ENCODE data around the gene GAS7. TPM values are rescaled to one million over a fixed set of nuclear protein-coding genes. Genes with fewer than 3 reads are reported as not detected.
A peak's percentile ranks its signal among the peaks of the same experiment; 100 is the strongest.

The GAS7 gene
- total RNA-seq, 2 donors from 2014 or later: 8.0 to 20.1 TPM

DNA sequence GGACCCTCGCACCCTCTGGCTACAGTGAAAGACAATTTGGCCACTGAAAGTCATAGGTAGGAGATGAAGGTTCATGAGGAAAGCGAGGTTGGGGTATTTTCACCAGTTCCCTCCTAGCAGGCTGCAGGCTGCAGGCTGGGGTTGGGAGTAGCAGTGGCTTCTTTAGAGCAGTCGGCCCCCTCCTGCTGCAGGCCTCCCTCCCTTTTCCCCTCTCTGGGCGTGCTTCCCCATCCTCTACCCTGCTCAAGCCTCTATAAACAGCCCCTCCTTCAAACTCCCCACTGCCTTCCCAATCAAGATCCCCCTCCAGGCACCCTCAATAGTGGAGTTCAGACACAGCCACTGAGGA, 41.8 kb downstream of the GAS7 start:
- 61 to 65% methylated on average over 3 to 4 of the region's 4 CpGs for WGBS, 2 donors
- Histone ChIP-seq H3K4me3 (no peak overlapping the region), H3K36me3 (replicated peaks in 1 of 2; ENCODE audit: insufficient read depth in 1 of 2, low read depth in 2 of 2) (no peaks in the 10 kb centered on the region), H3K4me1 (no peaks in the 10 kb centered on the region), H3K9me3 (no peaks in the 10 kb centered on the region), H3K27me3 (no peaks in the 10 kb centered on the region), H3K27ac (peak overlapping the region in 2 of 4 donors; percentile 17 to 56)
- DNase-seq (no peak), ATAC-seq (no peak)
- intact Hi-C loops (cut with DNase I): no loop called here
- TF ChIP-seq, protein P1, sequence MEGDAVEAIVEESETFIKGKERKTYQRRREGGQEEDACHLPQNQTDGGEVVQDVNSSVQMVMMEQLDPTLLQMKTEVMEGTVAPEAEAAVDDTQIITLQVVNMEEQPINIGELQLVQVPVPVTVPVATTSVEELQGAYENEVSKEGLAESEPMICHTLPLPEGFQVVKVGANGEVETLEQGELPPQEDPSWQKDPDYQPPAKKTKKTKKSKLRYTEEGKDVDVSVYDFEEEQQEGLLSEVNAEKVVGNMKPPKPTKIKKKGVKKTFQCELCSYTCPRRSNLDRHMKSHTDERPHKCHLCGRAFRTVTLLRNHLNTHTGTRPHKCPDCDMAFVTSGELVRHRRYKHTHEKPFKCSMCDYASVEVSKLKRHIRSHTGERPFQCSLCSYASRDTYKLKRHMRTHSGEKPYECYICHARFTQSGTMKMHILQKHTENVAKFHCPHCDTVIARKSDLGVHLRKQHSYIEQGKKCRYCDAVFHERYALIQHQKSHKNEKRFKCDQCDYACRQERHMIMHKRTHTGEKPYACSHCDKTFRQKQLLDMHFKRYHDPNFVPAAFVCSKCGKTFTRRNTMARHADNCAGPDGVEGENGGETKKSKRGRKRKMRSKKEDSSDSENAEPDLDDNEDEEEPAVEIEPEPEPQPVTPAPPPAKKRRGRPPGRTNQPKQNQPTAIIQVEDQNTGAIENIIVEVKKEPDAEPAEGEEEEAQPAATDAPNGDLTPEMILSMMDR (IDR thresholded peaks at IDR 0.05): no peak
- no peak for TF ChIP-seq POLR2A (IDR thresholded peaks at IDR 0.05)

DNA sequence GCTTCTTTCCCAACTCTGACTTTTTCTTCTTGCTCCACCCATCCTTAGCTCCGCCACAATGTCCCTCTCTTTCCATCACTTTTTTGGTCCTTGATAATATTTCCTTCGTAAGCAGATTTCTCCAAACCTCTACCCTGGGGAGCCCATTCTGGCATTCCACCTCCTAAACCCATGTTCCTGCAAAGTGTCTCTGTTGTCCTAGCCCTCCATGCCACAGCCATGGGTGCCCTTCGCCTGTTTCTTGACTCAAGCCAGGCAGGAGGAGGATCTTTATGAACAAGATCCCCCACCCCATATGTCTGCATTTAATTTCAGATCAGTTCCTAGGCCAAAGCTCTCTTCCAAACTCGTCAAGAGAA, 42.4 kb downstream of the GAS7 start:
- Histone ChIP-seq H3K27ac (peak overlapping the region in 1 of 4 donors; percentile 56), H3K27me3 (no peaks in the 10 kb centered on the region), H3K9me3 (no peaks in the 10 kb centered on the region), H3K36me3 (replicated peaks in 1 of 2; ENCODE audit: insufficient read depth in 1 of 2, low read depth in 2 of 2) (no peaks in the 10 kb centered on the region), H3K4me1 (no peaks in the 10 kb centered on the region), H3K4me3 (no peak overlapping the region)
- ATAC-seq: no peak
- intact Hi-C loops (cut with DNase I): no loop called here
- 63 to 65% methylated on average over 4 of the region's 4 CpGs for WGBS, 2 donors
- DNase-seq: no peak
- TF ChIP-seq POLR2A (IDR thresholded peaks at IDR 0.05): no peak
- TF ChIP-seq, protein P1 (IDR thresholded peaks at IDR 0.05): no peak

DNA sequence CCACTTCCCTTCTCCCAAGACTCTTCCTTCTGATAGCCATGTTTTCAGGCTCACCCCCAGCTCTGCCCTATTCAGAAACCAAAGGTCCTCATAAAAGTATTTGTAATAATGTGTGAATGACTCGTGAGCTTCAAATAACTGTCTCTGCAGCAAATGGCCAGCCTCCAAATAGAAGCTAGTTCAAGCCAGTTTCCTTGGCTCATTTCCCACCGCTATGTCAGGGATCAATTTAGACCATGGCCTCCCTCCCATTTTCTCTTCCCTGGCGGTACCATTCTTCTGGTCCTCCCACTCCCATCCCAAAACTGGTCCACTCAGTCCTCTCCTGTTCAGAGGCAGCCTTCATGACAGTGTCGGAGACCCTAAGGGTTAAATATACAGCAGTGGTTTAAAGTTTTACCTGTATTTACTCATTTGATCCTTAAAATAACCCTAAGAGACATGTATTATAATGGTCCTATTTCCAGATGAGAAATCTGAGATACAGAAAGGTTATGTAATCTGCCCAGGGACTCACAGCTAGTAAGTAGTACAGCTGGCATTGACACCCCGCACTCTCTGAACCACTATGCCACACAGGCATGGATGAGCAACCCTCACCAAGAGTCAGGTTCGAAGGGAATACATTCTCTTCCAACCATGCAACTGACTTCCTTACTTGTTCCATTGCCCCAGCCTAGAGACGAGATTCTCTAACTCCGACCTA, 42.9 kb downstream of the GAS7 start:
- Histone ChIP-seq H3K4me1 (no peaks in the 10 kb centered on the region), H3K36me3 (replicated peaks in 1 of 2; ENCODE audit: insufficient read depth in 1 of 2, low read depth in 2 of 2) (no peaks in the 10 kb centered on the region), H3K27ac (peak overlapping the region in 1 of 4 donors; percentile 56), H3K27me3 (no peaks in the 10 kb centered on the region), H3K4me3 (no peak overlapping the region), H3K9me3 (no peaks in the 10 kb centered on the region)
- no peak for TF ChIP-seq POLR2A (IDR thresholded peaks at IDR 0.05)
- TF ChIP-seq, protein P1 (IDR thresholded peaks at IDR 0.05): no peak
- 55 to 62% methylated on average over 8 of the region's 8 CpGs for WGBS, 2 donors
- no peak for ATAC-seq
- intact Hi-C loops (cut with DNase I): no loop called here
- no peak for DNase-seq

DNA sequence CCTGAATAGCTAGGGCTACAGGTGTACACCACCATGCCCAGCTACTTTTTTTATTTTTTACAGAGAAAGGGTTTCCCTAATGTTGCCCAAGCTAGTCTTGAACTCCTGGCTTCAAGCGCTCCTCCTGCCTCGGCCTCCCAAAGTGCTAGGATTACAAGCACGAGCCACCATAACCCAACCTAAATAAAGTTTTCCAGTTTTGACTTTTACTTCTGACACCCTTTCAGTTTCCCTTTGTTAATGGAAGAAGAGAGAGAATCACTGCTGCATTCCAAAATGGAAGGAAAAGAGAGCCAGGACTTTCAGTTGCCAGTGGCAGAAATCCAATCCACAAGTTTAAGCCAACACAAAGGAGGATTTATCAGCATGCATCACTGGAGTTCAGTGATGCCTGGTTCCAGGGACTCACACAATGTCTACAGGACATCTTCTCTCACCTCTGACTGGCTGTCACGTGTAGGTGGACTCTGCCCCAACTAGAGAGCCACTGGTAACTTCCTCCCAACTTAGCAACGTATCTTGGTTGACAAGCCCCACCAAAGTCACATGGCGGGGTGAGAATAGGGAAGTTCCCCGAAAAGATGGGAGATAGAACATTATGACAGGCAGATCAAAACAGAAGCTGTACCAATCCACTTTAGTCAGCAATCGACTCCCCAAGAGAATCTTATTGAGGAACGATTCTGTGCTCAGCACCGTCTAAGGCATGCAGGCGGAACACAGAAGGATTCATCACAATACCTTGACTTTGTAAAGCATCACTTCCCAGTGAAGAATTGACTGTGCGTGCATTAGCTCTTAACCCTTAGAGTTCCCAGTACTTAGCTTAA, 46.5 kb downstream of the GAS7 start:
- Histone ChIP-seq H3K36me3 (replicated peaks in 1 of 2; ENCODE audit: insufficient read depth in 1 of 2, low read depth in 2 of 2) (no peaks in the 10 kb centered on the region), H3K4me3 (no peak overlapping the region), H3K4me1 (no peaks in the 10 kb centered on the region), H3K27ac (peak overlapping the region in 1 of 4 donors; percentile 4), H3K27me3 (peaks cover 0 to 3% of the 10 kb centered on the region in 2 donors), H3K9me3 (no peaks in the 10 kb centered on the region)
- DNase-seq (peak in 1 of 4 donors; percentile 52), ATAC-seq (no peak)
- no peak for TF ChIP-seq POLR2A (IDR thresholded peaks at IDR 0.05)
- TF ChIP-seq, protein P1 (IDR thresholded peaks at IDR 0.05): no peak
- 59 to 65% methylated on average over 12 of the region's 12 CpGs for WGBS, 2 donors
- intact Hi-C loops (cut with DNase I): no loop called here
